GM12878 (cell line): Measurements from ENCODE around the gene BBOF1. TPM values are rescaled to one million over a fixed set of nuclear protein-coding genes. Genes with fewer than 3 reads are reported as not detected.

Experiments used
- ATAC-seq: fragments of 200-7000 bp; cut with Tn5 transposase; 3 replicates; pipeline ENCODE4 v1.9.1; 2020; ENCODE audit warnings: mild to moderate bottlenecking, moderate library complexity
- BruUV-seq: library from RNA; stranded (reverse); fragments of 400-500 nt; replicated peaks from 2 replicates; lab custom pipeline; 2021; lab: Mats Ljungman, UMichigan
- CTCF ChIA-PET: fragments of 300-600 bp; sonication (Branson Sonifier 250); formaldehyde crosslinking; extraction: SDS; loops from one replicate; lab custom pipeline; 2021; ENCODE audit warnings: inconsistent platforms; lab: Yijun Ruan, JAX
- POLR2A ChIA-PET: fragments of 350-600 bp; formaldehyde crosslinking; extraction: SDS; loops from one replicate; lab custom pipeline; 2021; ENCODE audit warnings: inconsistent platforms; lab: Charles Lee
- RAD21 ChIA-PET: fragments of 300-600 bp; sonication (Branson Sonifier 250); formaldehyde crosslinking; loops from one replicate; lab custom pipeline; 2023; ENCODE audit warnings: antibody characterized with exemption; ENCODE audit not compliant: unreplicated experiment; lab: Charles Lee
- SMC1A ChIA-PET: fragments of 300-600 bp; sonication (Branson Sonifier 250); formaldehyde crosslinking; loops from one replicate; lab custom pipeline; 2023; ENCODE audit not compliant: unreplicated experiment, uncharacterized antibody; lab: Charles Lee
- DNase-seq: peaks from one replicate; pipeline ENCODE4 v3.0.0-alpha.2; 2011; ENCODE audit warnings: low read depth, low spot score
- FAIRE-seq: peaks from 3 replicates; lab custom pipeline; 2011; peaks lifted over from hg19 to GRCh38; lab: Jason Lieb, UNC
- H2AFZ ChIP-seq: 2 replicates; pipeline ENCODE4 v1.6.0; 2011; ENCODE audit warnings: low read depth, low read length, control low read depth; ENCODE audit not compliant: control insufficient read depth
- H3K27ac ChIP-seq: 2 replicates; pipeline ENCODE4 v1.5.1; 2011; ENCODE audit warnings: control low read depth; ENCODE audit not compliant: control insufficient read depth, insufficient read depth
- H3K27me3 ChIP-seq, 2 experiments: replicated peaks in 1 of 2; 2 replicates each; pipeline versions ENCODE4 v1.6.0 to v1.6.1; 2011; ENCODE audit warnings: low read length in 1 of 2; ENCODE audit not compliant: control insufficient read depth in 2 of 2, insufficient read depth in 2 of 2
- H3K36me3 ChIP-seq, 2 experiments: 2 replicates each; pipeline ENCODE4 v1.5.1; 2011; ENCODE audit warnings: low read length in 1 of 2; ENCODE audit not compliant: control insufficient read depth in 2 of 2, insufficient read depth in 2 of 2
- H3K4me1 ChIP-seq: 2 replicates; pipeline ENCODE4 v1.6.1; 2011; ENCODE audit warnings: mild to moderate bottlenecking, low read length, moderate library complexity, mixed read lengths; ENCODE audit not compliant: control insufficient read depth, insufficient read depth
- H3K4me2 ChIP-seq: 2 replicates; pipeline ENCODE4 v1.6.0; 2011; ENCODE audit warnings: control low read depth; ENCODE audit not compliant: control insufficient read depth, insufficient read depth
- H3K4me3 ChIP-seq: fragments of 200-600 bp; sonication (generic); 2 replicates; pipeline ENCODE4 v1.5.1; 2016
- H3K79me2 ChIP-seq: 2 replicates; pipeline ENCODE4 v1.6.0; 2011; ENCODE audit warnings: low read length; ENCODE audit not compliant: control insufficient read depth, insufficient read depth
- H3K9ac ChIP-seq: 2 replicates; pipeline ENCODE4 v1.8.0; 2011; ENCODE audit warnings: low read length, control low read depth, mixed read lengths; ENCODE audit not compliant: control insufficient read depth, insufficient read depth
- H3K9me3 ChIP-seq: replicated peaks from 3 replicates; pipeline ENCODE4 v1.5.1; 2011; ENCODE audit warnings: mild to moderate bottlenecking, low read length; ENCODE audit not compliant: control insufficient read depth, insufficient read depth
- H4K20me1 ChIP-seq: 2 replicates; pipeline ENCODE4 v1.6.0; 2011; ENCODE audit not compliant: control insufficient read depth, insufficient read depth
- ATF7 ChIP-seq: fragments of 450-650 bp; IDR thresholded peaks from 2 replicates; pipeline ENCODE4 v1.6.1; 2016; ENCODE audit warnings: low read depth, mild to moderate bottlenecking
- CBFB ChIP-seq: IDR thresholded peaks from 2 replicates; pipeline ENCODE4 v1.6.1; 2016; ENCODE audit warnings: antibody characterized with exemption, low read depth
- CBX5 ChIP-seq: sonication (generic); IDR thresholded peaks from 2 replicates; pipeline ENCODE4 v1.6.1; 2016; ENCODE audit warnings: low read depth, moderate library complexity, mild to moderate bottlenecking, inconsistent platforms
- CEBPB ChIP-seq, 2 experiments: fragments of 150-350 bp in 1 of 2; IDR thresholded peaks; 2 replicates each; pipeline ENCODE4 v1.6.1; 2012 to 2014; ENCODE audit warnings: low read depth in 2 of 2, low read length in 2 of 2, borderline replicate concordance in 1 of 2, inconsistent platforms in 1 of 2
- DPF2 ChIP-seq: fragments of 450-650 bp; IDR thresholded peaks from 2 replicates; pipeline ENCODE4 v1.6.1; 2017; ENCODE audit warnings: mild to moderate bottlenecking
- FOS ChIP-seq: IDR thresholded peaks from 3 replicates; pipeline ENCODE4 v1.6.1; 2011; ENCODE audit warnings: borderline replicate concordance; ENCODE audit not compliant: insufficient read length; ENCODE audit errors: extremely low read depth
- GABPA ChIP-seq: IDR thresholded peaks from 2 replicates; pipeline ENCODE4 v1.6.1; 2014; ENCODE audit warnings: antibody characterized with exemption, low read depth, mild to moderate bottlenecking, inconsistent platforms
- HDAC2 ChIP-seq: fragments of 200-600 bp; sonication (generic); IDR thresholded peaks from 2 replicates; pipeline ENCODE4 v1.6.1; 2017
- HDGF ChIP-seq: fragments of 450-650 bp; IDR thresholded peaks from 2 replicates; pipeline ENCODE4 v1.6.1; 2016; ENCODE audit warnings: antibody characterized with exemption
- JUNB ChIP-seq: IDR thresholded peaks from 2 replicates; pipeline ENCODE4 v1.6.1; 2016; ENCODE audit warnings: antibody characterized with exemption, mild to moderate bottlenecking
- MTA3 ChIP-seq: IDR thresholded peaks from 2 replicates; pipeline ENCODE4 v1.6.1; 2012; ENCODE audit warnings: low read length, inconsistent platforms, borderline replicate concordance
- RB1 ChIP-seq: fragments of 450-650 bp; formaldehyde crosslinking; IDR thresholded peaks from 2 replicates; pipeline ENCODE4 v1.6.1; 2017; ENCODE audit warnings: mild to moderate bottlenecking, borderline replicate concordance
- RUNX3 ChIP-seq: IDR thresholded peaks from 2 replicates; pipeline ENCODE4 v1.6.1; 2012; ENCODE audit warnings: low read length, inconsistent platforms
- SP1 ChIP-seq: IDR thresholded peaks from one replicate; pipeline ENCODE4 v1.6.1; 2011; ENCODE audit warnings: low read depth, low read length
- SPI1 ChIP-seq: IDR thresholded peaks from 2 replicates; pipeline ENCODE4 v1.6.1; 2011; ENCODE audit warnings: low read depth, mild to moderate bottlenecking, low read length, moderate library complexity, borderline replicate concordance; ENCODE audit not compliant: insufficient read depth
- SREBF1 ChIP-seq: IDR thresholded peaks from 2 replicates; pipeline ENCODE4 v1.6.1; 2012; ENCODE audit warnings: mild to moderate bottlenecking, low read length
- TAF1 ChIP-seq: IDR thresholded peaks from 2 replicates; pipeline ENCODE4 v1.6.1; 2011; ENCODE audit warnings: mild to moderate bottlenecking, low read depth, low read length, borderline replicate concordance
- TCF3 ChIP-seq: IDR thresholded peaks from 2 replicates; pipeline ENCODE4 v1.6.1; 2012; ENCODE audit warnings: low read depth, mild to moderate bottlenecking, low read length, borderline replicate concordance; ENCODE audit not compliant: insufficient read depth
- WRNIP1 ChIP-seq: IDR thresholded peaks from 2 replicates; pipeline ENCODE4 v1.6.1; 2011; ENCODE audit warnings: low read depth, low read length, improper control_type of control experiment, borderline replicate concordance
- ZNF274 ChIP-seq: IDR thresholded peaks from one replicate; pipeline ENCODE4 v1.8.0; 2011; ENCODE audit not compliant: insufficient read length, insufficient read depth
- WGBS: methylation state at CpG from one replicate; pipeline ENCODE4 v1.1.6; 2016; ENCODE audit warnings: low lambda C conversion rate; ENCODE audit not compliant: insufficient replicate concordance, insufficient coverage; ENCODE audit errors: missing lambda C conversion rate; 5-methylcytosine and 5-hydroxymethylcytosine counted together
- in situ Hi-C: fragments of 300-500 bp; cut with MboI; formaldehyde crosslinking; loops from 9 replicates; pipeline ENCODE4 v1.14.3; 2018; ENCODE audit warnings: mixed read lengths
- intact Hi-C: fragments of 100-400 bp; cut with micrococcal nuclease; formaldehyde crosslinking; loops from one replicate; pipeline ENCODE4 v1.14.2; 2022; ENCODE audit not compliant: unreplicated experiment
- polyA plus RNA-seq, 11 experiments: library from polyadenylated mRNA; depleted of rRNA in 4 of 11; unstranded in 6 of 11; stranded (reverse) in 5 of 11; fragments of >200 nt; fragmentation: Nextera tagmentation in 4 of 11; fragmentation: Illumina TruSeq in 1 of 11; extraction: Ambion mirVana in 4 of 11; extraction: Trizol in 1 of 11; gene quantifications; 1 replicate in 1 of 11; 2 replicates in 10 of 11; pipeline versions ENCODE4 v1.2.1 to v1.2.3, GENCODE V29; 2011 to 2016; ENCODE audit warnings: inconsistent platforms in 2 of 11, missing spikeins in 2 of 11, low read depth in 1 of 11
- total RNA-seq, 4 experiments: library from RNA; depleted of rRNA in 3 of 4; stranded (reverse); fragments of >200 nt in 3 of 4; fragmentation: Illumina TruSeq in 1 of 4; extraction: Trizol in 1 of 4; gene quantifications; 2 replicates each; pipeline versions ENCODE4 v1.2.1 to v1.2.3, GENCODE V29; 2013 to 2021
- TF ChIP-seq, protein P1 (sequence below): IDR thresholded peaks from 2 replicates; pipeline ENCODE4 v1.6.1; 2011; ENCODE audit warnings: borderline replicate concordance, low read depth, mild to moderate bottlenecking, moderate library complexity, mixed read lengths, low read length; ENCODE audit not compliant: insufficient read depth; ENCODE audit errors: extremely low read length
- TF ChIP-seq, protein P2 (sequence below): IDR thresholded peaks from 2 replicates; pipeline ENCODE4 v1.6.1; 2012; ENCODE audit warnings: improper control_type of control experiment, low read depth, low read length; ENCODE audit not compliant: insufficient replicate concordance

BBOF1 gene
- total and polyA plus RNA-seq, 10 of the 15 experiments (the other 5 are each of a cell fraction or from before 2014, with no cell fraction given): 0.50 to 2.6 (median 0.79) TPM

DNA sequence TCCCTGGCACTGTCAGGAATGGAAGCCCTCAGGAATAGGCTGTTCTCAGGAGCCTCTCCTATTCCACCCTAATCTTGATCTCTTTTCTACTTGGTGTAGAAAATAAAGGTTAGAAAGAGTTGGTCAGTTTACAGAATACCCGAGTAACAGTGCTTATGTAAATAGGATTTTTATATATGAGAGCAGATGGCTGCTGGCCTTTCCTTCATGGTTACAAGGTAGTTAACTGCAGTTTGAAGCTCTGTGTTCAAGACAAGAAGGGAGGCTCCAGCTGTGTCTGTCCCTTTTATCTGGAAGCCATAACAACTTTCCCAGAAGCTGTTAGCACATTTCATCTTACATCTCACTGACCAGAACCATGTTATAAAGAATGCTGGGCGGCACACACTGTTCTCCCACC is 23.1 kb downstream of the BBOF1 start (continued):
- TF ChIP-seq CEBPB (IDR thresholded peaks at IDR 0.05; ENCODE audit: borderline replicate concordance in 1 of 2, low read depth in 2 of 2, low read length in 2 of 2) (no peak), SP1 (no peak), CBFB (no peak), JUNB (no peak), HDGF (no peak), SREBF1 (no peak), MTA3 (no peak), ATF7 (no peak)
- TF ChIP-seq, protein P1, sequence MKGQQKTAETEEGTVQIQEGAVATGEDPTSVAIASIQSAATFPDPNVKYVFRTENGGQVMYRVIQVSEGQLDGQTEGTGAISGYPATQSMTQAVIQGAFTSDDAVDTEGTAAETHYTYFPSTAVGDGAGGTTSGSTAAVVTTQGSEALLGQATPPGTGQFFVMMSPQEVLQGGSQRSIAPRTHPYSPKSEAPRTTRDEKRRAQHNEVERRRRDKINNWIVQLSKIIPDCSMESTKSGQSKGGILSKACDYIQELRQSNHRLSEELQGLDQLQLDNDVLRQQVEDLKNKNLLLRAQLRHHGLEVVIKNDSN: no peak
- TF ChIP-seq, all 136 proteins: peak for 0

DNA sequence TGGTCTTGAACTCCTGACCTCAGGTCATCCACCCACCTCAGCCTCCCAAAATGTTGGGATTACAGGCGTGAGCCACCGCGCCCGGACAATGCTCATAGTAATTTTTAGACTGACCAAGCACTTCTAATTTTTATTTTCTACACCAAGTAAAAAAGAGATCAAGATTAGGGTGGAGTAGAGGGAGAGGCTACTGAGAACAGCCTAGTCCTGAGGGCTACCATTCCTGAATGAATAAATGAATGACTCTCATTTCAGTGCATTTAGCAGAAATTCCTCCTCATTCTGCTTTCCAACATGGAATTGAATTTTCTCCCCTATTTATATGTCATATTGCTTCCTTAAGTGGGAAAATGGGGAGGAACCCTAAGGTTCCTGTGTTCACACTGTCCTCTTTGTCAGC is 26.4 kb downstream of the BBOF1 start:
- no peak for TF ChIP-seq RUNX3
- no peak for TF ChIP-seq FOS
- TF ChIP-seq, protein P2, sequence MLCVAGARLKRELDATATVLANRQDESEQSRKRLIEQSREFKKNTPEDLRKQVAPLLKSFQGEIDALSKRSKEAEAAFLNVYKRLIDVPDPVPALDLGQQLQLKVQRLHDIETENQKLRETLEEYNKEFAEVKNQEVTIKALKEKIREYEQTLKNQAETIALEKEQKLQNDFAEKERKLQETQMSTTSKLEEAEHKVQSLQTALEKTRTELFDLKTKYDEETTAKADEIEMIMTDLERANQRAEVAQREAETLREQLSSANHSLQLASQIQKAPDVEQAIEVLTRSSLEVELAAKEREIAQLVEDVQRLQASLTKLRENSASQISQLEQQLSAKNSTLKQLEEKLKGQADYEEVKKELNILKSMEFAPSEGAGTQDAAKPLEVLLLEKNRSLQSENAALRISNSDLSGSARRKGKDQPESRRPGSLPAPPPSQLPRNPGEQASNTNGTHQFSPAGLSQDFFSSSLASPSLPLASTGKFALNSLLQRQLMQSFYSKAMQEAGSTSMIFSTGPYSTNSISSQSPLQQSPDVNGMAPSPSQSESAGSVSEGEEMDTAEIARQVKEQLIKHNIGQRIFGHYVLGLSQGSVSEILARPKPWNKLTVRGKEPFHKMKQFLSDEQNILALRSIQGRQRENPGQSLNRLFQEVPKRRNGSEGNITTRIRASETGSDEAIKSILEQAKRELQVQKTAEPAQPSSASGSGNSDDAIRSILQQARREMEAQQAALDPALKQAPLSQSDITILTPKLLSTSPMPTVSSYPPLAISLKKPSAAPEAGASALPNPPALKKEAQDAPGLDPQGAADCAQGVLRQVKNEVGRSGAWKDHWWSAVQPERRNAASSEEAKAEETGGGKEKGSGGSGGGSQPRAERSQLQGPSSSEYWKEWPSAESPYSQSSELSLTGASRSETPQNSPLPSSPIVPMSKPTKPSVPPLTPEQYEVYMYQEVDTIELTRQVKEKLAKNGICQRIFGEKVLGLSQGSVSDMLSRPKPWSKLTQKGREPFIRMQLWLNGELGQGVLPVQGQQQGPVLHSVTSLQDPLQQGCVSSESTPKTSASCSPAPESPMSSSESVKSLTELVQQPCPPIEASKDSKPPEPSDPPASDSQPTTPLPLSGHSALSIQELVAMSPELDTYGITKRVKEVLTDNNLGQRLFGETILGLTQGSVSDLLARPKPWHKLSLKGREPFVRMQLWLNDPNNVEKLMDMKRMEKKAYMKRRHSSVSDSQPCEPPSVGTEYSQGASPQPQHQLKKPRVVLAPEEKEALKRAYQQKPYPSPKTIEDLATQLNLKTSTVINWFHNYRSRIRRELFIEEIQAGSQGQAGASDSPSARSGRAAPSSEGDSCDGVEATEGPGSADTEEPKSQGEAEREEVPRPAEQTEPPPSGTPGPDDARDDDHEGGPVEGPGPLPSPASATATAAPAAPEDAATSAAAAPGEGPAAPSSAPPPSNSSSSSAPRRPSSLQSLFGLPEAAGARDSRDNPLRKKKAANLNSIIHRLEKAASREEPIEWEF: no peak
- TF ChIP-seq ZNF274: no peak
- TF ChIP-seq TCF3: no peak
- TF ChIP-seq CBX5: no peak
- TF ChIP-seq DPF2: no peak
- no peak for TF ChIP-seq WRNIP1
- TF ChIP-seq HDAC2: no peak
- TF ChIP-seq RB1: no peak
- TF ChIP-seq SPI1: no peak
- TF ChIP-seq TAF1: no peak
- no peak for TF ChIP-seq GABPA
- POLR2A ChIA-PET: no interaction called here
- Histone ChIP-seq H4K20me1 (no peaks in the 10 kb centered on the region), H3K4me1 (no peaks in the 10 kb centered on the region), H3K27ac (no peak overlapping the region), H3K27me3 (no peaks in the 10 kb centered on the region), H3K79me2 (no peaks in the 10 kb centered on the region), H3K9ac (no peak overlapping the region), H3K4me3 (no peak overlapping the region), H3K4me2 (no peak overlapping the region), H3K36me3 (no peaks in the 10 kb centered on the region), H2AFZ (no peak overlapping the region), H3K9me3 (no peaks in the 10 kb centered on the region)
- BruUV-seq: no TSS peak
- 88% methylated on average over 4 of the region's 4 CpGs for WGBS
- in situ Hi-C loops: loop anchor here (25.0 kb wide), 1 partner anchor 308 kb away; no protein-coding TSS in a partner anchor
- SMC1A ChIA-PET: no interaction called here
- intact Hi-C loops: no loop called here
- DNase-seq (no peak), FAIRE-seq (no peak), ATAC-seq (no peak)
- CTCF ChIA-PET: interaction anchor here (0.6 kb wide), 1 partner anchor 181 kb away, joined by 3 read pairs; no protein-coding TSS in a partner anchor
- RAD21 ChIA-PET: no interaction called here
